Activated T-helper 1 cell treated with anti-CD3 and anti-CD28 coated beads, Interleukin-12 subunit alpha, Interleukin-12 subunit beta, Interleukin-2, Interleukin-4 antibody, amounts not matched to agents 30 ng/mL and 10 ng/mL and 1 ng/mL, durations not matched to agents 14 hours and 24 hours and 36 hours (primary cell): ENCODE measurements around the gene ABCC2. TPM values are rescaled to one million over a fixed set of nuclear protein-coding genes. Genes with fewer than 3 reads are reported as not detected.

Source experiments
- DNase-seq: peaks from one replicate; pipeline ENCODE4 v3.0.0; 2021; ENCODE audit warnings: low spot score
- H3K27ac Mint-ChIP-seq: one replicate; pipeline ENCODE4 v1.8.0; 2021; ENCODE audit warnings: mild to moderate bottlenecking, mixed read lengths
- H3K27me3 Mint-ChIP-seq: one replicate; pipeline ENCODE4 v1.8.0; 2022; ENCODE audit warnings: mild to moderate bottlenecking, moderate library complexity, mixed read lengths; ENCODE audit not compliant: insufficient read depth
- H3K36me3 Mint-ChIP-seq: one replicate; pipeline ENCODE4 v1.8.0; 2021; ENCODE audit warnings: low read depth, mixed read lengths
- H3K4me1 Mint-ChIP-seq: one replicate; pipeline ENCODE4 v1.8.0; 2021; ENCODE audit warnings: low read depth, mixed read lengths
- H3K4me3 Mint-ChIP-seq: one replicate; pipeline ENCODE4 v1.8.0; 2021; ENCODE audit warnings: mild to moderate bottlenecking, moderate library complexity, mixed read lengths
- H3K9me3 Mint-ChIP-seq: one replicate; pipeline ENCODE4 v1.8.0; 2021; ENCODE audit warnings: mixed read lengths
- intact Hi-C: fragments of 100-400 bp; cut with micrococcal nuclease; formaldehyde crosslinking; loops from one replicate; pipeline ENCODE4 v1.15.1; 2024
- total RNA-seq: library from RNA; stranded (reverse); gene quantifications from 2 replicates; pipeline ENCODE4 v1.2.3, GENCODE V29; 2022

ABCC2 gene
- total RNA-seq, 1 donor from 2014 or later = 0.83 TPM

- Mint-ChIP-seq H3K27ac (no peak overlapping the region), H3K4me1 (no peaks in the 10 kb centered on the region), H3K9me3 (peaks cover 5% of the 10 kb centered on the region), H3K4me3 (no peak overlapping the region), H3K36me3 (peaks cover 61% of the 10 kb centered on the region), H3K27me3 (no peaks in the 10 kb centered on the region)
- DNase-seq = no peak
- intact Hi-C loops = no loop called here
Measured at GRCh38 chr10:99758211-99758891, 24.1 kb upstream of the ABCC2 start.

- Mint-ChIP-seq H3K4me1 (no peaks in the 10 kb centered on the region), H3K27me3 (no peaks in the 10 kb centered on the region), H3K36me3 (peaks cover 50% of the 10 kb centered on the region), H3K4me3 (no peak overlapping the region), H3K27ac (no peak overlapping the region), H3K9me3 (peaks cover 7% of the 10 kb centered on the region)
- intact Hi-C loops = no loop called here
- DNase-seq = no peak
Measured at GRCh38 chr10:99760321-99760720, 22.1 kb upstream of the ABCC2 start.

DNA sequence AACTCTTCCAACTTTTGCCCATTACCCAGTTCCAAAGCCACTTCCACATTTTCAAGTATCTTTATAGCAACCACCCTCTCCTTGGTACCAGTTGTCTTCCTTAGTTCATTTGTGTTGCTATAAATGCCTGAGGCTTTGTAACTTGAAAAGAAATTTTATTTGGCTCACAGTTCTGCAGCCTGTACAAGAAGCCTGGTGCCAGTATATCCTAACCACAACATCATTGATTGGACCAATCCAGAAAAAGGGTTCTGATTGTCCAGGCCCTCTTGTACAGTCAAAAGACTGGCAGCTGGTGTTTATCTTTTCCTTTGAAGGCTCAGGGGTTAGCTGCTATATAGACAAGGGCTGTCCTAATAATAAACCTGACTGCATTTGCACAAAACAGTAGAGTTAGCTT is 21.1 kb upstream of the ABCC2 start:
- peaks cover 43% of the 10 kb centered on the region for H3K36me3 Mint-ChIP-seq
- peaks cover 7% of the 10 kb centered on the region for H3K9me3 Mint-ChIP-seq
- intact Hi-C loops = no loop called here

GRCh38 chr10:99765672-99766301 is 16.7 kb upstream of the ABCC2 start:
- H3K36me3 Mint-ChIP-seq = peaks cover 13% of the 10 kb centered on the region
- intact Hi-C loops = no loop called here
- no peak overlapping the region for H3K4me3 Mint-ChIP-seq
- DNase-seq = no peak
- peaks cover 2% of the 10 kb centered on the region for H3K27me3 Mint-ChIP-seq
- H3K27ac Mint-ChIP-seq = no peak overlapping the region
- peaks cover 7% of the 10 kb centered on the region for H3K9me3 Mint-ChIP-seq
- H3K4me1 Mint-ChIP-seq = no peaks in the 10 kb centered on the region

More for the DNA sequence above, 21.1 kb upstream of the ABCC2 start:
- Mint-ChIP-seq H3K27me3 (no peaks in the 10 kb centered on the region), H3K4me3 (no peak overlapping the region), H3K27ac (no peak overlapping the region), H3K4me1 (no peaks in the 10 kb centered on the region)
- DNase-seq = no peak

- peaks cover 2% of the 10 kb centered on the region for H3K27me3 Mint-ChIP-seq
- H3K36me3 Mint-ChIP-seq = peaks cover 10% of the 10 kb centered on the region
- intact Hi-C loops = no loop called here
- peaks cover 7% of the 10 kb centered on the region for H3K9me3 Mint-ChIP-seq
- no peak overlapping the region for H3K4me3 Mint-ChIP-seq
- H3K27ac Mint-ChIP-seq = no peak overlapping the region
- no peak for DNase-seq
- no peaks in the 10 kb centered on the region for H3K4me1 Mint-ChIP-seq
Measured at GRCh38 chr10:99766302-99766681, 16.1 kb upstream of the ABCC2 start.

GRCh38 chr10:99767901-99768300 is 14.5 kb upstream of the ABCC2 start:
- Mint-ChIP-seq H3K27me3 (peaks cover 2% of the 10 kb centered on the region), H3K4me3 (no peak overlapping the region), H3K27ac (no peak overlapping the region), H3K4me1 (no peaks in the 10 kb centered on the region), H3K36me3 (peaks cover 2% of the 10 kb centered on the region), H3K9me3 (peaks cover 3% of the 10 kb centered on the region)
- intact Hi-C loops = no loop called here
- DNase-seq = no peak

DNA sequence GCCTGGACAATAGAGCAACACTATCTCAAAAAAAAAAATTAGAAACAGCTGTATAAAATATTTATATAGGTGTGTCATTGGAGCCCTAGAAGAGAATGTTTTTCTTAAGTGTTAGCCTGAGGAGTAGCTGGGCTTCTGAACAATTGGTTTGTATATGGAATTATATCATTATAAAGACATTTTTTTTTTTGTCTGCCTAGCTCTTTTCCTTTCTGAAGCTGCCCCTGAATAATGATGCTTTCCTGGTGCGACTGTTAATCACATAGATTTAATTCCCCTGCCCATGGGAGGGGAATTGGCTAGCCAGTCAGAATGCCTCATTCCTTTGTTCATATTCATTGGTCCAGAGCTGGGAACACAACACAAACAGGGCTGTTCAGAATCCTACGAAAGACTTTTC is 13.9 kb upstream of the ABCC2 start:
- no peak overlapping the region for H3K27ac Mint-ChIP-seq
- peaks cover 2% of the 10 kb centered on the region for H3K27me3 Mint-ChIP-seq
- H3K36me3 Mint-ChIP-seq = no peaks in the 10 kb centered on the region
- no peak overlapping the region for H3K4me3 Mint-ChIP-seq
- no peaks in the 10 kb centered on the region for H3K4me1 Mint-ChIP-seq
- no peak for DNase-seq
- intact Hi-C loops = no loop called here
- no peaks in the 10 kb centered on the region for H3K9me3 Mint-ChIP-seq

- intact Hi-C loops = no loop called here
- no peak for DNase-seq
- Mint-ChIP-seq H3K4me1 (no peaks in the 10 kb centered on the region), H3K27me3 (peaks cover 2% of the 10 kb centered on the region), H3K4me3 (no peak overlapping the region), H3K9me3 (no peaks in the 10 kb centered on the region), H3K36me3 (no peaks in the 10 kb centered on the region), H3K27ac (no peak overlapping the region)
Measured at GRCh38 chr10:99769706-99770105, 12.7 kb upstream of the ABCC2 start.

DNA sequence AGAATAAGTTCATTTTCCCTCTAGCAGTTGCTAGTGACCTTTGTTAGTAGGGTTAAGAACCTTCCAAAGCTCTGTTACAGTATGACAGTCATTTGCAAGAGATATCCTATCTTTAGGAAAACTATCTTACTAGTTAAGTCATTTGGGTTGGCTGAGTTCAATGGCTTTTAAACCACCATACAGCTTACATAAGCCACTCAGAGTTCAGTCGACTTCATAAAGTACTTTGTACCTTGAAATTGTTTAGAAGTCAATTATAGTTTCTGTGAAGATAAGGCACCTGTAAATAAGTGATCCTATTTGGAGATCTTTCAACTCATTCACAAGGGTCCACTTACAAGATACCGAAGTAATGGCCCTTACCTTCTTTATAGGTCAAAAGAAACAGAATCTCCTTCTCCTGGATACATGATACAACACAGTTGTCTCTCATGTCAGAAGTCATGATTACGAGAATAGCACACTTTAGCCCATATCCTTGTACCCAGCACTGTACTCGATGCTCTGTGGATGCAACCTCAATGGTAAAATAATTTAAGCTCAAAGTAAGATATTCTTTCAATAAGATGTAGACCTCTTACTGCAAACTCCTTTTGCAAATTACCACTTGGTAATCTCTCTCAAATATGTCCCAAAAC is 11.9 kb upstream of the ABCC2 start:
- no peaks in the 10 kb centered on the region for H3K4me1 Mint-ChIP-seq
- H3K36me3 Mint-ChIP-seq = no peaks in the 10 kb centered on the region
- intact Hi-C loops = no loop called here
- H3K27ac Mint-ChIP-seq = no peak overlapping the region
- no peaks in the 10 kb centered on the region for H3K9me3 Mint-ChIP-seq
- H3K4me3 Mint-ChIP-seq = no peak overlapping the region
- no peak for DNase-seq
- H3K27me3 Mint-ChIP-seq = peaks cover 2% of the 10 kb centered on the region

DNA sequence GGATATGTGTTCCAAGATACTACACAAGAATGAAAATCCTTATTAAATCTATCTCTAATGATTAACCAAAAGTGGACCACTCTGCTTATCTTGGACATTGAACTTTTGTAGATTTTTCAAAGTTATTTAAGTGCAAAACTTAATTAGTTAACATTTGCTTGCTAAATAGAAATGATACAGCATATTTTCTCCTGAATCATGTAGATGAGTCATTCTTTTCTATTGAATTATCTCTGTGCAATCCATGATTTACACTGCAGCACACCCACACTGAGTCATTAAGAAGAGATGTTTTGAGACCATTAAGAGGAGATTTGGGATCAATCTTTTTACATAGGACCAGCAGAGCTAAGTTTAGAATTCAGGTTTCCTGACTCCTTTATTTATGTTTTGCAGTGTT is 6.6 kb upstream of the ABCC2 start:
- Mint-ChIP-seq H3K4me1 (peaks cover 6% of the 10 kb centered on the region), H3K27me3 (peaks cover 8% of the 10 kb centered on the region), H3K4me3 (no peak overlapping the region), H3K9me3 (no peaks in the 10 kb centered on the region), H3K27ac (no peak overlapping the region), H3K36me3 (no peaks in the 10 kb centered on the region)
- intact Hi-C loops = no loop called here
- no peak for DNase-seq

- no peaks in the 10 kb centered on the region for H3K9me3 Mint-ChIP-seq
- intact Hi-C loops = no loop called here
- H3K36me3 Mint-ChIP-seq = no peaks in the 10 kb centered on the region
- H3K27me3 Mint-ChIP-seq = peaks cover 8% of the 10 kb centered on the region
- peaks cover 6% of the 10 kb centered on the region for H3K4me1 Mint-ChIP-seq
- no peak overlapping the region for H3K27ac Mint-ChIP-seq
- no peak overlapping the region for H3K4me3 Mint-ChIP-seq
- no peak for DNase-seq
Measured at GRCh38 chr10:99777918-99778714, 4.3 kb upstream of the ABCC2 start.

- peaks cover 6% of the 10 kb centered on the region for H3K4me1 Mint-ChIP-seq
- H3K36me3 Mint-ChIP-seq = no peaks in the 10 kb centered on the region
- H3K27ac Mint-ChIP-seq = no peak overlapping the region
- peaks cover 8% of the 10 kb centered on the region for H3K27me3 Mint-ChIP-seq
- H3K4me3 Mint-ChIP-seq = no peak overlapping the region
- intact Hi-C loops = no loop called here
- H3K9me3 Mint-ChIP-seq = no peaks in the 10 kb centered on the region
- no peak for DNase-seq
Measured at GRCh38 chr10:99779335-99779734, 3.1 kb upstream of the ABCC2 start.
